ENCODE measurements around the gene MANSC4. TPM values are rescaled to one million over a fixed set of nuclear protein-coding genes. Genes with fewer than 3 reads are reported as not detected.

Gene MANSC4
- total RNA-seq, 2 experiments from 2014 or later: not detected

DNA sequence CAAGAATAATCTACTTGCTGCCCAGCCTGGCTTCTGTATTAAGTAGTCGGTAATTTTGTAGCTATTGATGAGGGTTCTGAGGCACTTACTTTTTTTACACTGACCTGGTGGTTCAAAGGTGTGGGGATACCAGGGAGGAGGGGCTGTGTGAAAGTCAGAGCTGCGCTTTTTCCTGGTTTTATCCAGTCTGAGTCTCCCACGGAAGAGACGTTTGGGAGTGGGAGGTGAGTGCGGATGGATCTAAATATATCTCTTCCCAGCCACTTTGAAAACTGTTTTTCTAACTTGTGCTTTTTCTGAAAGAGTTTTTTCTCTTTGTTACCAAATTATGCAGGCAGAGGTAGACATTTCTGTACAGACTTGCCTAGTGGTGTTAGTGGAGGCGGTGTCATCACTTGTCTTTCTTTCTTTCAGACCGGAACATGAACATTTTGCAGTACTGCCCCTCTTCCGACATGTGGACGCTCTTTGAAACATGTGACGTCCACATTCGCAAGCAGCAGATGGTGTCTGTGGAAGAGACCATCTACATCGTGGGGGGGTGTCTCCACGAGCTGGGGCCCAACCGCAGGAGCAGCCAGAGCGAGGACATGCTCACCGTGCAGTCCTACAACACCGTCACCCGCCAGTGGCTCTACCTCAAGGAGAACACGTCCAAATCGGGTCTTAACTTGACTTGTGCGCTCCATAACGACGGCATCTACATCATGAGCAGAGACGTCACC lies 17.4 kb upstream of the MANSC4 start:
- H3K36me3 ChIP-seq (ENCODE audit: insufficient read depth, low read length): peaks cover 55% of the 10 kb centered on the region
- ChIA-PET CTCF (ENCODE audit: unreplicated experiment) (no interaction called here), POLR2A (interaction anchor here (0.7 kb wide), 2 partner anchors 39 to 56 kb away, joined by 3 read pairs; no protein-coding TSS in a partner anchor)
- H3K79me2 ChIP-seq (ENCODE audit: insufficient read depth, low read depth, low read length): no peaks in the 10 kb centered on the region
- no peak overlapping the region for H3K4me2 ChIP-seq (ENCODE audit: low read length)
- no peaks in the 10 kb centered on the region for H3K4me1 ChIP-seq (ENCODE audit: insufficient read depth, low read length, poor library complexity, severe bottlenecking)
- no peak for DNase-seq (ENCODE audit: low spot score)
- intact Hi-C loops (cut with micrococcal nuclease; ENCODE audit: unreplicated experiment): no loop called here
- BruUV-seq (replicated peaks): no TSS peak
- H2AFZ ChIP-seq (ENCODE audit: low read length): no peak overlapping the region
- no peak overlapping the region for H3K27ac ChIP-seq (ENCODE audit: low read depth, low read length, poor library complexity, severe bottlenecking)
- H4K20me1 ChIP-seq (ENCODE audit: insufficient read depth, low read length): no peaks in the 10 kb centered on the region; the same call in 1 of the 2 replicates
- H3K9me3 ChIP-seq (ENCODE audit: low read length): no peaks in the 10 kb centered on the region
- no peak overlapping the region for H3K4me3 ChIP-seq (ENCODE audit: low read depth, low read length, poor library complexity, severe bottlenecking)
- TF ChIP-seq EZH2phosphoT487 (IDR thresholded peaks at IDR 0.05; ENCODE audit: borderline replicate concordance, low read depth, low read length): no peak
- TF ChIP-seq, protein P1, sequence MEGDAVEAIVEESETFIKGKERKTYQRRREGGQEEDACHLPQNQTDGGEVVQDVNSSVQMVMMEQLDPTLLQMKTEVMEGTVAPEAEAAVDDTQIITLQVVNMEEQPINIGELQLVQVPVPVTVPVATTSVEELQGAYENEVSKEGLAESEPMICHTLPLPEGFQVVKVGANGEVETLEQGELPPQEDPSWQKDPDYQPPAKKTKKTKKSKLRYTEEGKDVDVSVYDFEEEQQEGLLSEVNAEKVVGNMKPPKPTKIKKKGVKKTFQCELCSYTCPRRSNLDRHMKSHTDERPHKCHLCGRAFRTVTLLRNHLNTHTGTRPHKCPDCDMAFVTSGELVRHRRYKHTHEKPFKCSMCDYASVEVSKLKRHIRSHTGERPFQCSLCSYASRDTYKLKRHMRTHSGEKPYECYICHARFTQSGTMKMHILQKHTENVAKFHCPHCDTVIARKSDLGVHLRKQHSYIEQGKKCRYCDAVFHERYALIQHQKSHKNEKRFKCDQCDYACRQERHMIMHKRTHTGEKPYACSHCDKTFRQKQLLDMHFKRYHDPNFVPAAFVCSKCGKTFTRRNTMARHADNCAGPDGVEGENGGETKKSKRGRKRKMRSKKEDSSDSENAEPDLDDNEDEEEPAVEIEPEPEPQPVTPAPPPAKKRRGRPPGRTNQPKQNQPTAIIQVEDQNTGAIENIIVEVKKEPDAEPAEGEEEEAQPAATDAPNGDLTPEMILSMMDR (conservative IDR thresholded peaks at IDR 0.05; ENCODE audit: low read length): no peak
- H3K9me2 ChIP-seq (ENCODE audit: insufficient read depth, low read length): no peaks in the 10 kb centered on the region

DNA sequence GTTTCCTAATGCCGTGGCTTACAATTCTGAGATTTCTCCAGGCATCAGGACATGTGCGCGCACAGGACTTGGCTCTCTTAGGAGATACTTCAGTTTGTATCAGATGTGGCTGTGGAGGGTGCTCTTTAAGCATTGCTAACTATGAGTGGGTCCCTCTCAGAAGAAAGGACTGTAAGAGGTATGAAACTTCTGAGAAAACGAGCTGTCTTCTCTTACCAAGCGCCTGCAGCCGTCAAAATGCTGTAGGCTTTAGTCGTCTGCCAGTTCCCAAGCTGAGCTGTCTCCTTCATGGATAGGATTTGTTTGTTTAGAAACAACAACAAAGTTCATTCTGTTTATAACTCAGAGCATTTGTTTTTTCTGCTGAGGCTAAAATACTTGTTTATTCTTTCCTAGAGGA lies 16.1 kb upstream of the MANSC4 start:
- H3K27ac ChIP-seq (ENCODE audit: low read depth, low read length, poor library complexity, severe bottlenecking): no peak overlapping the region
- no peak overlapping the region for H3K4me3 ChIP-seq (ENCODE audit: low read depth, low read length, poor library complexity, severe bottlenecking)
- no peaks in the 10 kb centered on the region for H3K4me1 ChIP-seq (ENCODE audit: insufficient read depth, low read length, poor library complexity, severe bottlenecking)
- H2AFZ ChIP-seq (ENCODE audit: low read length): no peak overlapping the region
- ChIA-PET CTCF (ENCODE audit: unreplicated experiment) (no interaction called here), POLR2A (interaction anchor here (0.5 to 1.7 kb wide), 3 partner anchors 12 to 54 kb away, joined by 3 to 5 read pairs (median 4); no protein-coding TSS in a partner anchor)
- H3K9me2 ChIP-seq (ENCODE audit: insufficient read depth, low read length): no peaks in the 10 kb centered on the region
- no peaks in the 10 kb centered on the region; the same call in 1 of the 2 replicates for H4K20me1 ChIP-seq (ENCODE audit: insufficient read depth, low read length)
- DNase-seq (ENCODE audit: low spot score): no peak
- BruUV-seq (replicated peaks): no TSS peak
- no peaks in the 10 kb centered on the region for H3K9me3 ChIP-seq (ENCODE audit: low read length)
- no peaks in the 10 kb centered on the region for H3K79me2 ChIP-seq (ENCODE audit: insufficient read depth, low read depth, low read length)
- TF ChIP-seq EZH2phosphoT487 (IDR thresholded peaks at IDR 0.05; ENCODE audit: borderline replicate concordance, low read depth, low read length): no peak
- TF ChIP-seq, protein P1 (conservative IDR thresholded peaks at IDR 0.05; ENCODE audit: low read length): no peak
- intact Hi-C loops (cut with micrococcal nuclease; ENCODE audit: unreplicated experiment): no loop called here
- no peak overlapping the region for H3K4me2 ChIP-seq (ENCODE audit: low read length)
- peaks cover 67% of the 10 kb centered on the region for H3K36me3 ChIP-seq (ENCODE audit: insufficient read depth, low read length)

All from OCI-LY7 (cell line).